K562 treated with DMSO at 1 percent for 4 hours (cell line): Measurements from ENCODE around the gene FNDC1. TPM values are rescaled to one million over a fixed set of nuclear protein-coding genes. Genes with fewer than 3 reads are reported as not detected.

Experiments
- total RNA-seq: library from RNA; unstranded; fragments of 300-600 nt; gene quantifications from 2 replicates; pipeline ENCODE4 v1.2.3, GENCODE V29; 2022; ENCODE audit not compliant: insufficient read depth

The FNDC1 gene
- total RNA-seq = not detected in 2 replicates

GRCh38 chr6:159169193-159169555 lies at the start of gene FNDC1:
TSS of gene FNDC1 (plus strand) at chr6:159169400. CDS start at chr6:159169597, 197 bp downstream.

Other genes starting within 250 kb of the FNDC1 start
- 4.5 and 5.4 TPM in 2 replicates for gene RSPH3, start 169.2 kb upstream of the FNDC1 start, total RNA-seq
- not detected in 2 replicates for gene TAGAP, start 124.4 kb upstream of the FNDC1 start, total RNA-seq